BE2C (cell line): Measurements from ENCODE around the gene STX18.

Source experiments
- DNase-seq: peaks from one replicate; pipeline ENCODE4 v3.0.0-alpha.2; 2020
- H3K27me3 ChIP-seq: fragments of 250-450 bp; sonication (Bioruptor Pico); 2 replicates; pipeline ENCODE4 v1.5.1; 2020; ENCODE audit warnings: mild to moderate bottlenecking
- H3K36me3 ChIP-seq: fragments of 250-450 bp; sonication (Bioruptor Pico); 2 replicates; pipeline ENCODE4 v1.5.1; 2020; ENCODE audit warnings: mild to moderate bottlenecking
- H3K4me1 ChIP-seq: fragments of 250-450 bp; sonication (Bioruptor Pico); 2 replicates; pipeline ENCODE4 v1.5.1; 2020
- H3K4me3 ChIP-seq: 2 replicates; pipeline ENCODE4 v1.5.1; 2011; ENCODE audit warnings: low read depth, low read length
- H3K9me3 ChIP-seq: fragments of 250-450 bp; sonication (Bioruptor Pico); 2 replicates; pipeline ENCODE4 v1.5.1; 2020
- TF ChIP-seq, protein P1 (sequence below): IDR thresholded peaks from 2 replicates; pipeline ENCODE4 v1.5.1; 2012; ENCODE audit warnings: mild to moderate bottlenecking, low read depth, low read length

STX18 gene

DNA sequence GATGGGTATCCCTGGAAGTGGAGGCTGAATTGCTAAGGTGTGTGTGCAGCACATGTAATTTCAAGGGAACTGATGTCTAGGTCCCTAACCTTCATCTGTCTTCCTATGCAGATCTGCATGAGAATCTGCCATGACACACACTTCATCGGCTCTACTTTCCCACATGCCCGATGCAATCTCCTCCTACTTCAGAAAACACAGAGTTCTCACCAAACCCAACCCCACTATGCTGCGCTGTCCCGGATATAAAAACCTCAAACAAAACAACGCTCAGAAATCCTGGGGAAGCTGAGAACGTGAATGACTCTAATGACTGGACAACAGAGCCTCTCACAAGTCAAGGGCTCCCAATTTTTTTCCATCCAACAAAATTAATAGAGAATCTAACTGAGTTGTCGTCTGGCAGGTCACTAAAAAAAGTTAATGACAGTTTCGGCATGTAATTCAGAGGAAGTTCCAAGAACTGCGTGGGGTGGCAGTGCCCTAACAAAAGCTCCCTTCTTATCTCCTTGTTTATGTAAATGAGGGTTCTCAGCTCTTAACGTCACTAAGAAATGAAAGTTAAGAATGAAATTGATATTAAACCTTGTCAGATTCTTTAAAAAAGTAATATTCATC, 39.0 kb downstream of the STX18 start:
- no peaks in the 10 kb centered on the region for H3K27me3 ChIP-seq
- H3K36me3 ChIP-seq = no peaks in the 10 kb centered on the region
- H3K4me1 ChIP-seq = peaks cover 11% of the 10 kb centered on the region; the same call in 1 of the 2 replicates
- H3K4me3 ChIP-seq = no peak overlapping the region
- TF ChIP-seq, protein P1, sequence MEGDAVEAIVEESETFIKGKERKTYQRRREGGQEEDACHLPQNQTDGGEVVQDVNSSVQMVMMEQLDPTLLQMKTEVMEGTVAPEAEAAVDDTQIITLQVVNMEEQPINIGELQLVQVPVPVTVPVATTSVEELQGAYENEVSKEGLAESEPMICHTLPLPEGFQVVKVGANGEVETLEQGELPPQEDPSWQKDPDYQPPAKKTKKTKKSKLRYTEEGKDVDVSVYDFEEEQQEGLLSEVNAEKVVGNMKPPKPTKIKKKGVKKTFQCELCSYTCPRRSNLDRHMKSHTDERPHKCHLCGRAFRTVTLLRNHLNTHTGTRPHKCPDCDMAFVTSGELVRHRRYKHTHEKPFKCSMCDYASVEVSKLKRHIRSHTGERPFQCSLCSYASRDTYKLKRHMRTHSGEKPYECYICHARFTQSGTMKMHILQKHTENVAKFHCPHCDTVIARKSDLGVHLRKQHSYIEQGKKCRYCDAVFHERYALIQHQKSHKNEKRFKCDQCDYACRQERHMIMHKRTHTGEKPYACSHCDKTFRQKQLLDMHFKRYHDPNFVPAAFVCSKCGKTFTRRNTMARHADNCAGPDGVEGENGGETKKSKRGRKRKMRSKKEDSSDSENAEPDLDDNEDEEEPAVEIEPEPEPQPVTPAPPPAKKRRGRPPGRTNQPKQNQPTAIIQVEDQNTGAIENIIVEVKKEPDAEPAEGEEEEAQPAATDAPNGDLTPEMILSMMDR = no peak
- no peaks in the 10 kb centered on the region for H3K9me3 ChIP-seq
- DNase-seq = no peak

DNA sequence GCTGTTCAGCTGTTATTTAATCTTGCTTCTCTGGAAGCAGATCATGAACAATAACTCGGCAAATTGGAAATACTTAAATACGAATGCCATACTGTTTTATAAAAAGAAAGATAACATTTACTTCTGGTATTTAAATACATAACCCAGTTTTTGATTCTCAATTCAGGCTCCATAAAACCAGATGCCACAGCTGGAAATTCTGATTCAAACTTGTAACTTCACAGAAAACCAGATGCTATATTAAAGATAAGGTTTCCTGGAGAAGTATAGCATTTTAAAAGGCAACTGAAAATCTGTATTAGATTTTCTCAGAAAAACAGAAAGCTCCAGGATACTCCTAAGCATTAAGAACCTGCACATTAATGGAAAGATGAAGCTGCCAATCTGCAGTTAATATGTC, 40.2 kb downstream of the STX18 start:
- TF ChIP-seq, protein P1 = no peak
- Histone ChIP-seq H3K36me3 (no peaks in the 10 kb centered on the region), H3K4me1 (peaks cover 11% of the 10 kb centered on the region; the same call in 1 of the 2 replicates), H3K4me3 (no peak overlapping the region), H3K27me3 (no peaks in the 10 kb centered on the region), H3K9me3 (no peaks in the 10 kb centered on the region)
- DNase-seq = no peak

DNA sequence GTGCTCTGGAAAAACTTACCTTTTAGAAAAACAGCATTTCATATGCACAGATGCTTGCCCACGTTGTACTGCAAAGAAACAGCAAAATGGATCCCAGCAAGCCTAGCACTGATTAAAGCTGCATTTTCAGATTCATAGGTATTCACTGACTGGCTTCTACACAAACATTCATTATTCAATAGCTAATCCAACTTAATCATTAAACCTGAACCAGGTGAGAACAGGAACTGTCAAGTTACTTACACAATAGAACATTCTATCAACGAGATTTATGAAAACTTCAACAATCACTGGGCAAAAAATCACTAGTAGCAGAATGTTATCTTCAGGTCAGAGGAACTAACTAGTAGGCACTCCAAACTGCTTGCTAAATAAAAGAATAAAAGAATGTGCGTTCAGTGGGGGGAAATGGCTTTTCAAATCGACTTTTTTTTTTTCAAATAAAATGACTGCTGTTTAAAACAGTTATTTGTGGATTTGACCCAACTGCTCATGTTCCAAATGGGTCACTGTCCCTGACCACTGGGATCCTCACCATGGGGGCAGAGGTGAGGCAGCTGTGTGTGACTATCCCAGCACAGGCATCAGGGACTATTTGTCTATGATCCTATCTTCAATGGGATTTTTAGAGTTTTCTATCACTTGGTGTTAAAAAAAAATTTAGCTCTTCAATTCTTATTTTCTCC, 42.3 kb downstream of the STX18 start:
- Histone ChIP-seq H3K4me3 (no peak overlapping the region), H3K9me3 (no peaks in the 10 kb centered on the region), H3K27me3 (no peaks in the 10 kb centered on the region), H3K4me1 (peaks cover 11% of the 10 kb centered on the region; the same call in 1 of the 2 replicates), H3K36me3 (no peaks in the 10 kb centered on the region)
- no peak for DNase-seq
- TF ChIP-seq, protein P1 = no peak

DNA sequence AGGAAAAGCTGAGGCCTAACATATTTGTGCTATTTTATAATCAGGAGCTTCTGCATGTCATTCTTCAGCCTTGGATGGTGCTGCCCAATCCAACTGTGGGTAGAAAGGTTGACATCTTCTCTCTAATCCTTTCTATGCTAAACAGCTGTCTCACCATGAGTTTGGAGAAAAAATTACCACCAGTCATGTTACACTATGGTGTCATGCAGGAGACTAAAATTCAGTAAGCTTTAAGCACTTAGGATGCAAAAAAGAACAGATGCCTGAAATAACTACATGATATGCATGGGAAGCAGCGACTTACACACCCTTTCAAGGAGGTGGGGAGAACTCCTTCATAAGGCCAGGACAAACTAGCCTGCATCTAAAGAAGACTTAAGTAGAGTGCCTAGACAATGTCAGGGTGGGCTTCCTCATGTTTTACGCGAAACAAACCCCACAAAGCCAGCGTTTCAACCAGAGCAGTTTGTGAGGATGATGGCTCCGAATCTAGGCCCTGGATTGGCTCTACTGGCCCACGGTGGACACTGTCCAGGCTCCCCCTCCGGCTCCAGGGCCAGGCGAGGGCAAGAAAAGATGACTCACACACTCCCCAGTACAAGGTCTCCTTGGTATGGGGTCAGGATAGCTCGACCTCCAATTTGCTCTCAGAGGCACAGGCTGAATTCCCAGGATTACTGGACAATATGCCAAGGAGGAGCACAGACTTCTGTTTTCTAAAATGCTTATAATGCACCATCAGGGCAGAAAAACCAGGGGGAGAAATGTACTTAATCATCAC, 45.1 kb downstream of the STX18 start:
- no peak overlapping the region for H3K4me3 ChIP-seq
- no peak for DNase-seq
- H3K4me1 ChIP-seq = peaks cover 7% of the 10 kb centered on the region; the same call in 1 of the 2 replicates
- TF ChIP-seq, protein P1 = no peak
- no peaks in the 10 kb centered on the region for H3K9me3 ChIP-seq
- no peaks in the 10 kb centered on the region for H3K36me3 ChIP-seq
- H3K27me3 ChIP-seq = no peaks in the 10 kb centered on the region

DNA sequence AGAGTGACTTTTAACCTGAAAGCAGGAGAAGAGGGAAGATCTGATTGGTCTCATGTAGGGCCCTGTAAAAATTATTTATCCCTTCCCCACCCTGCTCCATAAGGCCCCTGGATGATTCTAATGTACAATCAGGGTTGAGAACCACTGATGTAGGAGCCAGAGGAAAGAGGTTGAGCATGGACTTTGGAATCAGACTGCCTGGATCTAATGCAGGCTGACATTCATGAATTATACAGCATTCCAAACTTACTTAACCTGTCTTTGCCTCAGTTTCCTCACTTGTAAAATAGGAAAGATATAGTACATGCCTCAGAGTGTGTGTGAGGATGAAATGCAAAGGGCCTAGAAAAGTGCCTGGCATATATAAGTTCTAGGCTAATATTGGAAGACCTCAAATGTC, 47.0 kb downstream of the STX18 start:
- Histone ChIP-seq H3K4me3 (no peak overlapping the region), H3K4me1 (no peaks in the 10 kb centered on the region), H3K9me3 (no peaks in the 10 kb centered on the region), H3K36me3 (no peaks in the 10 kb centered on the region), H3K27me3 (no peaks in the 10 kb centered on the region)
- TF ChIP-seq, protein P1 = no peak
- DNase-seq = no peak
